Endodermal cell (in vitro differentiated cells): Measurements from ENCODE around the gene SLC39A13. TPM values are rescaled to one million over a fixed set of nuclear protein-coding genes. Genes with fewer than 3 reads are reported as not detected.

ENCODE experiments used
- DNase-seq: peaks from one replicate; pipeline ENCODE4 v3.0.0-alpha.2; 2017
- H3K27ac ChIP-seq: 2 replicates; pipeline ENCODE4 v1.5.1; 2013; ENCODE audit warnings: mild to moderate bottlenecking, low read depth, low read length, moderate library complexity
- H3K27me3 ChIP-seq: 2 replicates; pipeline ENCODE4 v1.6.1; 2013; ENCODE audit warnings: mild to moderate bottlenecking, low read length, moderate library complexity; ENCODE audit not compliant: insufficient read depth, control insufficient read depth, poor library complexity, severe bottlenecking
- H3K36me3 ChIP-seq: 2 replicates; pipeline ENCODE4 v1.7.0; 2013; ENCODE audit warnings: mild to moderate bottlenecking, low read length, moderate library complexity; ENCODE audit not compliant: control insufficient read depth, insufficient read depth
- H3K4me1 ChIP-seq: one replicate; pipeline ENCODE4 v1.7.0; 2013; ENCODE audit warnings: low read length; ENCODE audit not compliant: control insufficient read depth, insufficient read depth
- H3K4me3 ChIP-seq: 2 replicates; pipeline ENCODE4 v1.5.1; 2013; ENCODE audit warnings: mild to moderate bottlenecking, low read length, moderate library complexity
- H3K9ac ChIP-seq: 2 replicates; pipeline ENCODE4 v1.6.1; 2013; ENCODE audit warnings: mild to moderate bottlenecking, low read length, moderate library complexity; ENCODE audit not compliant: poor library complexity, severe bottlenecking; ENCODE audit errors: extremely low read depth
- H3K9me3 ChIP-seq: 2 replicates; pipeline ENCODE4 v1.6.1; 2013; ENCODE audit warnings: mild to moderate bottlenecking, low read length, moderate library complexity; ENCODE audit not compliant: control insufficient read depth
- H3K27ac Mint-ChIP-seq: 2 replicates; pipeline ENCODE4 v1.8.0; 2020; ENCODE audit warnings: mixed read lengths
- H3K27me3 Mint-ChIP-seq: 2 replicates; pipeline ENCODE4 v1.8.0; 2021; ENCODE audit warnings: mild to moderate bottlenecking, mixed read lengths; ENCODE audit not compliant: insufficient read depth
- H3K36me3 Mint-ChIP-seq: 2 replicates; pipeline ENCODE4 v1.8.0; 2020; ENCODE audit warnings: low read depth, mixed read lengths
- H3K4me1 Mint-ChIP-seq: 2 replicates; pipeline ENCODE4 v1.8.0; 2020; ENCODE audit warnings: mixed read lengths
- H3K4me3 Mint-ChIP-seq: 2 replicates; pipeline ENCODE4 v1.8.0; 2020; ENCODE audit warnings: mild to moderate bottlenecking, moderate library complexity, mixed read lengths
- H3K9me3 Mint-ChIP-seq: 2 replicates; pipeline ENCODE4 v1.8.0; 2020; ENCODE audit warnings: mild to moderate bottlenecking, mixed read lengths
- CTCF ChIP-seq: fragments of 200-600 bp; sonication (generic); conservative IDR thresholded peaks from 2 replicates; pipeline ENCODE4 v1.5.0; 2021; ENCODE audit warnings: antibody characterized with exemption, mild to moderate bottlenecking
- WGBS, 2 experiments: methylation state at CpG; one replicate each; pipeline versions ENCODE4 v1.1.5 to v1.1.7; 2013; ENCODE audit warnings: missing lambda C conversion rate in 2 of 2, mixed read lengths in 1 of 2; ENCODE audit not compliant: insufficient coverage in 1 of 2, insufficient read length in 1 of 2; 5-methylcytosine and 5-hydroxymethylcytosine counted together
- total RNA-seq, 2 donors: library from RNA; stranded (reverse); fragmentation: NEBNext Ultra II Directional in 1 of 2; extraction: Animal tissue kit (Norgen Biotek cat#: 25700) in 1 of 2; gene quantifications; 2 replicates in 1 of 2; 3 replicates in 1 of 2; pipeline ENCODE4 v1.2.1, GENCODE V29; 2021

SLC39A13 gene
- total RNA-seq, 2 donors from 2014 or later: 34.7 to 40.4 TPM

- H3K9me3 Mint-ChIP-seq: no peaks in the 10 kb centered on the region
- Histone ChIP-seq H3K36me3 (no peaks in the 10 kb centered on the region), H3K4me1 (no peaks in the 10 kb centered on the region), H3K9me3 (no peaks in the 10 kb centered on the region), H3K4me3 (no peak overlapping the region), H3K27ac (no peak overlapping the region), H3K9ac (no peak overlapping the region), H3K27me3 (no peaks in the 10 kb centered on the region)
- no peak overlapping the region for H3K4me3 Mint-ChIP-seq
- H3K27ac Mint-ChIP-seq: no peak overlapping the region
- WGBS, 2 experiments: 91 to 95% methylated on average over 13 to 17 of the region's 17 CpGs
- no peak for TF ChIP-seq CTCF
- no peaks in the 10 kb centered on the region for H3K36me3 Mint-ChIP-seq
- DNase-seq: no peak
- no peaks in the 10 kb centered on the region for H3K27me3 Mint-ChIP-seq
- H3K4me1 Mint-ChIP-seq: no peaks in the 10 kb centered on the region
Measured at GRCh38 chr11:47389577-47390421, 18.6 kb upstream of the SLC39A13 start.

GRCh38 chr11:47390422-47390760, 18.0 kb upstream of the SLC39A13 start:
- TF ChIP-seq CTCF: no peak
- Histone ChIP-seq H3K27me3 (no peaks in the 10 kb centered on the region), H3K9me3 (no peaks in the 10 kb centered on the region), H3K36me3 (no peaks in the 10 kb centered on the region), H3K27ac (no peak overlapping the region), H3K4me1 (no peaks in the 10 kb centered on the region), H3K9ac (no peak overlapping the region), H3K4me3 (no peak overlapping the region)
- no peaks in the 10 kb centered on the region for H3K4me1 Mint-ChIP-seq
- no peaks in the 10 kb centered on the region for H3K27me3 Mint-ChIP-seq
- no peak overlapping the region for H3K4me3 Mint-ChIP-seq
- no peak for DNase-seq
- no peaks in the 10 kb centered on the region for H3K36me3 Mint-ChIP-seq
- H3K9me3 Mint-ChIP-seq: no peaks in the 10 kb centered on the region
- WGBS, 2 experiments: 96 to 97% methylated on average over 5 to 6 of the region's 6 CpGs
- H3K27ac Mint-ChIP-seq: no peak overlapping the region

GRCh38 chr11:47391077-47391583, 17.3 kb upstream of the SLC39A13 start:
- no peak for TF ChIP-seq CTCF
- Histone ChIP-seq H3K4me1 (no peaks in the 10 kb centered on the region), H3K27ac (no peak overlapping the region), H3K36me3 (no peaks in the 10 kb centered on the region), H3K4me3 (no peak overlapping the region), H3K9me3 (no peaks in the 10 kb centered on the region), H3K9ac (no peak overlapping the region), H3K27me3 (no peaks in the 10 kb centered on the region)
- no peaks in the 10 kb centered on the region for H3K9me3 Mint-ChIP-seq
- no peaks in the 10 kb centered on the region for H3K27me3 Mint-ChIP-seq
- H3K27ac Mint-ChIP-seq: peak overlapping the region; percentile 64
- 95% methylated on average over 10 to 11 of the region's 11 CpGs for WGBS, 2 experiments
- peak; percentile 44 for DNase-seq
- H3K36me3 Mint-ChIP-seq: no peaks in the 10 kb centered on the region
- no peak overlapping the region for H3K4me3 Mint-ChIP-seq
- H3K4me1 Mint-ChIP-seq: no peaks in the 10 kb centered on the region
